ENCODE results near the gene USH2A.

DNA sequence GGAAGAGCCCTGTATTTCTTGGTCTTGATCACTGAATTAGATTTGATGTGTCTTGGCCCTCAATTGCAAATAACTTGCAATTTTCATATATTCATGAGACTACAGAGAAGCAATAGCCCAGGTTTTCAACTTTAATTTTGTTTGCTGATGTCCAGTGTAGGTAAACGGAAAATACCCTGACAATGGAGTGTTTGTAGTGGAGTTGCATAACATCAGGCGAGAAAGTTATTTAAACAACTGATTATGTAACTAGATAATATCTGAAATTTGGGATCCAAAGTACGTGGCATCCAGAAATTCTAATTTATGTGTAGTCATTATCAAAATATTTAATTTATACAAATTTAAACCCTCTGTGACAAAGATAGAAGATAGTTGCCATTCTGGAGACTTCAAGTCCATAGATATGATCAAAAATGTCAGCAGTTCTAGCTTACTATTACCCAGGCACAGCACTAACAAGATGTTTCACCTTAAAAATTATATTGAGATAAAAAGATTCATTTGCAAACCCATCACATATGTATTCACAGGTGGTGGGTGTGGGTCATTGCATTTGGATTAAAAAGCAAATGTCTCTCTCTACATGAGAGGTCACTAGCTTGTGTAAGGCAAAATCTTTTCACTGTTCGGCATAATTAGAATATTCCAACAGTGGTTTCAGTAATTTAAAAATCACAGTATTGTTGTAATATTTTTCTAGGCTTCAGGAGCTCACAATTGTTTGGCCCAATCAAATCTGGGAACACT lies 705.4 kb downstream of the USH2A start:
- no peak for TF ChIP-seq CTCF (IDR thresholded peaks at IDR 0.05)
- no peak for TF ChIP-seq POLR2A (IDR thresholded peaks at IDR 0.05)
